ENCODE data around the gene RABEP2. TPM values are rescaled to one million over a fixed set of nuclear protein-coding genes. Genes with fewer than 3 reads are reported as not detected.

The RABEP2 gene
- total RNA-seq, 1 donor from 2014 or later: 20.0 TPM

GRCh38 chr16:28877655-28878000 lies 47.4 kb downstream of the RABEP2 start:
- Mint-ChIP-seq H3K4me3 (ENCODE audit: unreplicated experiment) (no peak overlapping the region), H3K36me3 (ENCODE audit: unreplicated experiment) (peaks cover 7% of the 10 kb centered on the region), H3K4me1 (ENCODE audit: unreplicated experiment) (peaks cover 14% of the 10 kb centered on the region), H3K9me3 (ENCODE audit: unreplicated experiment) (no peaks in the 10 kb centered on the region), H3K27me3 (ENCODE audit: unreplicated experiment) (no peaks in the 10 kb centered on the region), H3K27ac (ENCODE audit: unreplicated experiment) (no peak overlapping the region)
- no peak for TF ChIP-seq CTCF (IDR thresholded peaks at IDR 0.05)
- no peak for DNase-seq (ENCODE audit: extremely low spot score, unreplicated experiment)

GRCh38 chr16:28876973-28877654 lies 47.9 kb downstream of the RABEP2 start:
- Mint-ChIP-seq H3K27me3 (ENCODE audit: unreplicated experiment) (no peaks in the 10 kb centered on the region), H3K36me3 (ENCODE audit: unreplicated experiment) (peaks cover 7% of the 10 kb centered on the region), H3K9me3 (ENCODE audit: unreplicated experiment) (no peaks in the 10 kb centered on the region), H3K4me3 (ENCODE audit: unreplicated experiment) (no peak overlapping the region), H3K4me1 (ENCODE audit: unreplicated experiment) (peaks cover 14% of the 10 kb centered on the region), H3K27ac (ENCODE audit: unreplicated experiment) (no peak overlapping the region)
- TF ChIP-seq CTCF (IDR thresholded peaks at IDR 0.05): no peak
- no peak for DNase-seq (ENCODE audit: extremely low spot score, unreplicated experiment)

GRCh38 chr16:28876019-28876659 lies 48.9 kb downstream of the RABEP2 start:
- H3K4me1 Mint-ChIP-seq (ENCODE audit: unreplicated experiment): peaks cover 14% of the 10 kb centered on the region
- H3K9me3 Mint-ChIP-seq (ENCODE audit: unreplicated experiment): no peaks in the 10 kb centered on the region
- no peak overlapping the region for H3K27ac Mint-ChIP-seq (ENCODE audit: unreplicated experiment)
- no peak for DNase-seq (ENCODE audit: extremely low spot score, unreplicated experiment)
- peaks cover 7% of the 10 kb centered on the region for H3K36me3 Mint-ChIP-seq (ENCODE audit: unreplicated experiment)
- H3K27me3 Mint-ChIP-seq (ENCODE audit: unreplicated experiment): no peaks in the 10 kb centered on the region
- no peak for TF ChIP-seq CTCF (IDR thresholded peaks at IDR 0.05)
- H3K4me3 Mint-ChIP-seq (ENCODE audit: unreplicated experiment): no peak overlapping the region

GRCh38 chr16:28875134-28876018 lies 49.7 kb downstream of the RABEP2 start:
- no peak for DNase-seq (ENCODE audit: extremely low spot score, unreplicated experiment)
- Mint-ChIP-seq H3K36me3 (ENCODE audit: unreplicated experiment) (peaks cover 7% of the 10 kb centered on the region), H3K4me3 (ENCODE audit: unreplicated experiment) (no peak overlapping the region), H3K27ac (ENCODE audit: unreplicated experiment) (no peak overlapping the region), H3K9me3 (ENCODE audit: unreplicated experiment) (no peaks in the 10 kb centered on the region), H3K27me3 (ENCODE audit: unreplicated experiment) (no peaks in the 10 kb centered on the region), H3K4me1 (ENCODE audit: unreplicated experiment) (peaks cover 9% of the 10 kb centered on the region)
- no peak for TF ChIP-seq CTCF (IDR thresholded peaks at IDR 0.05)

GRCh38 chr16:28874406-28874805 lies 50.6 kb downstream of the RABEP2 start:
- peaks cover 6% of the 10 kb centered on the region for H3K4me1 Mint-ChIP-seq (ENCODE audit: unreplicated experiment)
- no peaks in the 10 kb centered on the region for H3K27me3 Mint-ChIP-seq (ENCODE audit: unreplicated experiment)
- H3K27ac Mint-ChIP-seq (ENCODE audit: unreplicated experiment): no peak overlapping the region
- no peaks in the 10 kb centered on the region for H3K9me3 Mint-ChIP-seq (ENCODE audit: unreplicated experiment)
- TF ChIP-seq CTCF (IDR thresholded peaks at IDR 0.05): no peak
- peaks cover 17% of the 10 kb centered on the region for H3K36me3 Mint-ChIP-seq (ENCODE audit: unreplicated experiment)
- no peak overlapping the region for H3K4me3 Mint-ChIP-seq (ENCODE audit: unreplicated experiment)
- no peak for DNase-seq (ENCODE audit: extremely low spot score, unreplicated experiment)

Measured in osteocyte (in vitro differentiated cells).